ACC112 (cell line): ENCODE results near the gene NFIX.
A peak's percentile ranks its signal among the peaks of the same experiment; 100 is the strongest.

Source experiments
- H2AFZ ChIP-seq: fragments of 200-600 bp; sonication (generic); one replicate; pipeline ENCODE4 v1.6.0; 2017; ENCODE audit warnings: antibody characterized with exemption, low read length; ENCODE audit not compliant: unreplicated experiment
- H3K27ac ChIP-seq: fragments of 200-600 bp; sonication (generic); 2 replicates; pipeline ENCODE4 v1.5.1; 2014; ENCODE audit warnings: low read depth, mild to moderate bottlenecking, antibody characterized with exemption, low read length, moderate library complexity
- H3K27me3 ChIP-seq: fragments of 200-600 bp; sonication (generic); 2 replicates; pipeline ENCODE4 v1.6.1; 2014; ENCODE audit warnings: mild to moderate bottlenecking, antibody characterized with exemption, low read length, moderate library complexity, mixed read lengths; ENCODE audit not compliant: insufficient read depth
- H3K36me3 ChIP-seq: fragments of 200-600 bp; sonication (generic); 2 replicates; pipeline ENCODE4 v1.6.1; 2016; ENCODE audit warnings: mild to moderate bottlenecking, antibody characterized with exemption, low read length, moderate library complexity, mixed read lengths; ENCODE audit not compliant: insufficient read depth
- H3K4me1 ChIP-seq: fragments of 200-600 bp; sonication (generic); one replicate; pipeline ENCODE4 v1.6.1; 2016; ENCODE audit warnings: low read length, mixed read lengths; ENCODE audit not compliant: insufficient read depth, unreplicated experiment, control insufficient read depth
- H3K4me3 ChIP-seq: fragments of 200-600 bp; sonication (generic); 2 replicates; pipeline ENCODE4 v1.5.1; 2014; ENCODE audit warnings: mild to moderate bottlenecking, low read depth, low read length
- H3K79me2 ChIP-seq: fragments of 200-600 bp; sonication (generic); one replicate; pipeline ENCODE4 v1.6.0; 2016; ENCODE audit warnings: low read length; ENCODE audit not compliant: control insufficient read depth, unreplicated experiment, insufficient read depth

NFIX gene

GRCh38 chr19:12982648-12983047, 12.6 kb upstream of the NFIX start:
- Histone ChIP-seq H3K27ac (no peak overlapping the region), H3K36me3 (no peaks in the 10 kb centered on the region), H3K4me1 (no peaks in the 10 kb centered on the region), H3K79me2 (no peaks in the 10 kb centered on the region), H3K27me3 (no peaks in the 10 kb centered on the region), H2AFZ (no peak overlapping the region), H3K4me3 (no peak overlapping the region)

DNA sequence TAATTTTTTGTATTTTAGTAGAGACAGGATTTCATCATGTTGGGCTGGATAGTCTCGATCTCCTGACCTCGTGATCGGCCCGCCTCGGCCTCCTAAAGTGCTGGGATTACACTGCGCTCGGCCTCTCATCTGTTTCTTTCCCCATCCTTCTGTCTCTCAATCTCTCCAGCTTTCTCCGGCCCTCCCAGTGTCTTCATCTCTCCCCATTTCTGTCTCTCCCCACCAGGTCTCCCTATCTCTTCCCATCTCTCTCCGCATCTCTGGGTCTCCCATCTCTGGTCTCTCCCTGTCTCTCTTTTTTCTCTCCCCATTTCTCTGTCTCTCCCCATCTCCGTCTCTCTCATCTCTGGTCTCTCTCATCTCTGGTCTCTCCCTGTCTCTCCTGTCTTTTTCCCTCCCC, 12.2 kb upstream of the NFIX start:
- Histone ChIP-seq H3K27me3 (no peaks in the 10 kb centered on the region), H3K79me2 (no peaks in the 10 kb centered on the region), H3K4me1 (no peaks in the 10 kb centered on the region), H3K27ac (no peak overlapping the region), H3K4me3 (peak overlapping the region; percentile 67), H2AFZ (peak overlapping the region; percentile 62), H3K36me3 (no peaks in the 10 kb centered on the region)

- no peaks in the 10 kb centered on the region for H3K27me3 ChIP-seq
- no peaks in the 10 kb centered on the region for H3K36me3 ChIP-seq
- no peaks in the 10 kb centered on the region for H3K79me2 ChIP-seq
- peak overlapping the region; percentile 67 for H3K4me3 ChIP-seq
- no peak overlapping the region for H3K27ac ChIP-seq
- peak overlapping the region; percentile 62 for H2AFZ ChIP-seq
- H3K4me1 ChIP-seq, result no peaks in the 10 kb centered on the region
Observed at GRCh38 chr19:12983542-12984142, 11.6 kb upstream of the NFIX start.

DNA sequence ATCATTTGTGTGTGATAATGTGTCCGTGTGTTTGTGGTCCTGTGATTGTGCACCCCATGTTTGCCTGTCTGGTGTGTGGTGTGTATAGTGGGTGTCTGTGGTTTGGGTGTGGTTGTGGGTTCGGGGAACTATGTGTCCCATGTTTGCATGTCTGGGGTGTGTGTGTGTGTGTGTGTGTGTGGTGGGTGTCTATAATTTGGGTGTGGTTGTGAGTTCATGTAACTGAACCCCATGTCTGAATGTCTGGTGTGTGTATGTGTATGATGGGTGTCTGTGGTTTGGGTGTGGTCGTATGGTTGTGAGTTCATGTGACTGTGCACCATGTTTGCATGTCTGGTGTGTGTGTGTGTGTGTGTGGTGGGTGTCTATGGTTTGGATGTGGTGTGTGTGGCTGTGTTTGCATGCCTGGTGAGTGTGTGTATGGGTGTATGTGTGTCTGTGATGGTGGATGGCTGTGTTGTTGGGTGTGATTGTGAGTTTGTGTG, 11.1 kb upstream of the NFIX start:
- Histone ChIP-seq H3K4me3 (no peak overlapping the region), H3K27me3 (no peaks in the 10 kb centered on the region), H3K27ac (no peak overlapping the region), H2AFZ (no peak overlapping the region), H3K79me2 (no peaks in the 10 kb centered on the region), H3K4me1 (no peaks in the 10 kb centered on the region), H3K36me3 (no peaks in the 10 kb centered on the region)

DNA sequence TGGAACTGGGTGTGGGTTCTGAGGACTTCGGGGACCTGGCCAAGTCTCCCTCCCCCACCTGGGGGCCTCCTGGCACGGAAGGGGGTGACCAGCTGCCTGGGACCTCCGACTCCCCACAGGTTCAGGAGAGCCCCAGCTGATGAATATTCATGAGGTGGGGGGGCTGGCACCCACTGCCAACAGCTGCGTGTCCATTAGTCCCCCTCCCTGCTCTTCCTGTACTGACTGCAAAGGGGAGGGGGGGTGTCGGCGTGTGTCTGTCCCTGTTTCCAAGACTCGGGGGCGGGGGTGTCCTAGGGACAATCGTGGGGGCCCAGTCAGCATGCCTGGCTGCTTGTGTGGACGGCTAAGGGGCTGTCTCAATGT, 10.6 kb upstream of the NFIX start:
- Histone ChIP-seq H3K27ac (no peak overlapping the region), H3K79me2 (no peaks in the 10 kb centered on the region), H3K27me3 (no peaks in the 10 kb centered on the region), H2AFZ (no peak overlapping the region), H3K4me3 (no peak overlapping the region), H3K36me3 (no peaks in the 10 kb centered on the region), H3K4me1 (no peaks in the 10 kb centered on the region)

GRCh38 chr19:12985049-12985776, 10.1 kb upstream of the NFIX start:
- H3K4me3 ChIP-seq, result no peak overlapping the region
- H2AFZ ChIP-seq, result no peak overlapping the region
- no peaks in the 10 kb centered on the region for H3K27me3 ChIP-seq
- H3K79me2 ChIP-seq, result no peaks in the 10 kb centered on the region
- H3K4me1 ChIP-seq, result no peaks in the 10 kb centered on the region
- no peak overlapping the region for H3K27ac ChIP-seq
- H3K36me3 ChIP-seq, result no peaks in the 10 kb centered on the region

- Histone ChIP-seq H3K27ac (no peak overlapping the region), H3K27me3 (no peaks in the 10 kb centered on the region), H3K4me1 (no peaks in the 10 kb centered on the region), H2AFZ (no peak overlapping the region), H3K79me2 (no peaks in the 10 kb centered on the region), H3K36me3 (no peaks in the 10 kb centered on the region), H3K4me3 (no peak overlapping the region)
Observed at GRCh38 chr19:12986726-12987125, 8.5 kb upstream of the NFIX start.

- Histone ChIP-seq H3K36me3 (no peaks in the 10 kb centered on the region), H2AFZ (no peak overlapping the region), H3K4me3 (no peak overlapping the region), H3K4me1 (no peaks in the 10 kb centered on the region), H3K79me2 (no peaks in the 10 kb centered on the region), H3K27ac (no peak overlapping the region), H3K27me3 (no peaks in the 10 kb centered on the region)
Observed at GRCh38 chr19:12987190-12987589, 8.1 kb upstream of the NFIX start.

DNA sequence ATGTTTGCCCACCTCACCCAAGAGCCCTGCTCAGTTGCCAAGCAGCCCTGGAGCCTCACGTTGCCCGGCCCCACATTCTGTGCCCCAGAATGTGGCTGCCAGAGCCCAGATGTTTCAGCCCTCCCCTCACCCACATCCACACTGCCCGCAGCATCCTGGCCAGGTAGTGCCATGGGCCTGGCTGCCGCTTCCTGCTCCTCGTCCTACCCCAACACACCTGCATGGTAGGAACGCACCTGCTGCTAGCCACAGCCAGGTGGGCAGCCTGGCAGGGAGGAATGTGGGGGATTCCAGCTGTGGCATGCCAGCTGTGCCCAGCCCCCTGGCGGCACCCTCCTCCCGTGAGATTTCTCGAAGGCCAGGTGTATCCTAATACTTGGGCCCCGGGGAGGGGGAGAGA, 7.5 kb upstream of the NFIX start:
- no peaks in the 10 kb centered on the region for H3K27me3 ChIP-seq
- H2AFZ ChIP-seq, result no peak overlapping the region
- H3K27ac ChIP-seq, result no peak overlapping the region
- H3K79me2 ChIP-seq, result no peaks in the 10 kb centered on the region
- no peak overlapping the region for H3K4me3 ChIP-seq
- no peaks in the 10 kb centered on the region for H3K36me3 ChIP-seq
- no peaks in the 10 kb centered on the region for H3K4me1 ChIP-seq

GRCh38 chr19:12990431-12990830, 4.8 kb upstream of the NFIX start:
- Histone ChIP-seq H3K4me1 (no peaks in the 10 kb centered on the region), H3K4me3 (no peak overlapping the region), H3K27ac (no peak overlapping the region), H3K36me3 (no peaks in the 10 kb centered on the region), H3K27me3 (no peaks in the 10 kb centered on the region), H3K79me2 (no peaks in the 10 kb centered on the region), H2AFZ (no peak overlapping the region)

GRCh38 chr19:12990853-12991252, 4.4 kb upstream of the NFIX start:
- no peaks in the 10 kb centered on the region for H3K4me1 ChIP-seq
- no peak overlapping the region for H2AFZ ChIP-seq
- no peak overlapping the region for H3K27ac ChIP-seq
- H3K36me3 ChIP-seq, result no peaks in the 10 kb centered on the region
- no peak overlapping the region for H3K4me3 ChIP-seq
- H3K79me2 ChIP-seq, result peaks cover 2% of the 10 kb centered on the region
- no peaks in the 10 kb centered on the region for H3K27me3 ChIP-seq
